ENCODE measurements around the gene CNR2. TPM values are rescaled to one million over a fixed set of nuclear protein-coding genes. Genes with fewer than 3 reads are reported as not detected.

CNR2 gene
- total and polyA plus RNA-seq, 2 of the 4 experiments (the other 2 are of a cell fraction) = not detected

DNA sequence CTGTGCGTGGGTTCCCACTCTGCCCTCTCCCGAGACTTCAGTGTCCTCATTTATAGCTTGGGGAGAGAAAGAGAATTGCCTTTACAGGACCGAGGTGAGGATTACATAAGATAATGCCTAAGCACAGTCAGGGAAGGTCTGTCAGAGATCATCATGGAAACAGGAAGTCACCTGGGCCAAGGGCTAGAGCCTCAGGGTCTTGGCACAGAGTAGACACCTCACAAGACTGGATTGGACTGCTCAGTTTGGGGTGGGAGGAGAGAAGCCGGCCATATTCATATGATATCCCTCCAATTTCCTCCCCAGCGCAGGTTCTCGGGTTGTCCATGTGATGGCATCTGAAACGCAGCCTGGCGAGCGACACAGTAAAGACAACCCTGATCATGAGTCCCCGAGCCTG is 3.8 kb downstream of the CNR2 start:
- WGBS, 2 experiments (ENCODE audit: extremely low coverage in 2 of 2, insufficient read length in 1 of 2) = 85% methylated on average over 5 of the region's 10 CpGs; no CpG with 5 or more reads in 1 of the 2 experiments
- no peaks in the 10 kb centered on the region for H3K4me1 ChIP-seq (ENCODE audit: control insufficient read depth, insufficient read depth, low read length)
- H4K91ac ChIP-seq (ENCODE audit: insufficient read depth, low read depth, low read length) = no peak overlapping the region
- H4K20me1 ChIP-seq (ENCODE audit: insufficient read depth, low read length) = no peaks in the 10 kb centered on the region
- H2BK5ac ChIP-seq (ENCODE audit: low read depth, low read length, poor library complexity, severe bottlenecking) = no peak overlapping the region
- H3K9ac ChIP-seq (ENCODE audit: low read depth, low read length) = no peak overlapping the region
- in situ Hi-C loops (cut with MboI; ENCODE audit: low sequenced_read_pairs) (no loop called here), dilution Hi-C loops (cut with HindIII; ENCODE audit: low sequenced_read_pairs, unreplicated experiment) (no loop called here), intact Hi-C loops (cut with micrococcal nuclease) (no loop called here)
- H3K27ac ChIP-seq (ENCODE audit: insufficient read depth, low read length) = no peak overlapping the region
- ATAC-seq (ENCODE audit: low read depth) (no peak), DNase-seq (no peak)
- POLR2A ChIA-PET (ENCODE audit: unreplicated experiment) = no interaction called here
- no peak overlapping the region for H3K14ac ChIP-seq (replicated peaks; ENCODE audit: low read depth, low read length)
- no peak overlapping the region for H2AK9ac ChIP-seq (replicated peaks; ENCODE audit: low read depth, low read length, poor library complexity)
- BruUV-seq (replicated peaks) = no TSS peak
- no peak overlapping the region for H2BK20ac ChIP-seq (ENCODE audit: low read depth, low read length)
- H3K4me2 ChIP-seq (ENCODE audit: low read depth, low read length) = no peak overlapping the region
- no peak overlapping the region for H3K4me3 ChIP-seq (ENCODE audit: insufficient read depth, low read depth, low read length)
- no peak overlapping the region for H3K56ac ChIP-seq (ENCODE audit: extremely low read depth, insufficient read depth, low read length)
- TF ChIP-seq, protein P1, sequence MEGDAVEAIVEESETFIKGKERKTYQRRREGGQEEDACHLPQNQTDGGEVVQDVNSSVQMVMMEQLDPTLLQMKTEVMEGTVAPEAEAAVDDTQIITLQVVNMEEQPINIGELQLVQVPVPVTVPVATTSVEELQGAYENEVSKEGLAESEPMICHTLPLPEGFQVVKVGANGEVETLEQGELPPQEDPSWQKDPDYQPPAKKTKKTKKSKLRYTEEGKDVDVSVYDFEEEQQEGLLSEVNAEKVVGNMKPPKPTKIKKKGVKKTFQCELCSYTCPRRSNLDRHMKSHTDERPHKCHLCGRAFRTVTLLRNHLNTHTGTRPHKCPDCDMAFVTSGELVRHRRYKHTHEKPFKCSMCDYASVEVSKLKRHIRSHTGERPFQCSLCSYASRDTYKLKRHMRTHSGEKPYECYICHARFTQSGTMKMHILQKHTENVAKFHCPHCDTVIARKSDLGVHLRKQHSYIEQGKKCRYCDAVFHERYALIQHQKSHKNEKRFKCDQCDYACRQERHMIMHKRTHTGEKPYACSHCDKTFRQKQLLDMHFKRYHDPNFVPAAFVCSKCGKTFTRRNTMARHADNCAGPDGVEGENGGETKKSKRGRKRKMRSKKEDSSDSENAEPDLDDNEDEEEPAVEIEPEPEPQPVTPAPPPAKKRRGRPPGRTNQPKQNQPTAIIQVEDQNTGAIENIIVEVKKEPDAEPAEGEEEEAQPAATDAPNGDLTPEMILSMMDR (conservative IDR thresholded peaks at IDR 0.05; ENCODE audit: low read depth, low read length) = no peak
- TF ChIP-seq MXI1 (IDR thresholded peaks at IDR 0.05; ENCODE audit: borderline replicate concordance, low read depth, low read length) (no peak), SMC3 (IDR thresholded peaks at IDR 0.05; ENCODE audit: low read depth, low read length) (no peak)
- H4K8ac ChIP-seq (ENCODE audit: low read depth in 2 of 2, low read length in 2 of 2) = no peak overlapping the region
- H2BK15ac ChIP-seq (ENCODE audit: low read depth, low read length) = no peak overlapping the region
- H3K18ac ChIP-seq (ENCODE audit: low read depth, low read length) = no peak overlapping the region
- CTCF ChIA-PET = interaction anchor here (0.6 kb wide), 1 partner anchor 125 kb away, joined by 4 read pairs; no protein-coding TSS in a partner anchor
- no peaks in the 10 kb centered on the region for H3K36me3 ChIP-seq (ENCODE audit: control insufficient read depth, insufficient read depth, low read length)
- no peak overlapping the region for H2AK5ac ChIP-seq (ENCODE audit: low read depth, low read length)
- no peak overlapping the region for H3K23ac ChIP-seq (ENCODE audit: low read depth, low read length)
- H3K4ac ChIP-seq (ENCODE audit: low read depth, low read length) = no peak overlapping the region
- H3K27me3 ChIP-seq (ENCODE audit: control insufficient read depth, insufficient read depth, low read length) = peaks cover 52% of the 10 kb centered on the region
- H3K9me3 ChIP-seq (ENCODE audit: control insufficient read depth, insufficient read depth, low read length) = no peaks in the 10 kb centered on the region
- H4K5ac ChIP-seq (ENCODE audit: low read depth, low read length) = no peak overlapping the region
- H3K79me1 ChIP-seq (ENCODE audit: low read depth in 1 of 2, low read length in 2 of 2) = no peaks in the 10 kb centered on the region
- H2BK120ac ChIP-seq (ENCODE audit: low read depth, low read length) = no peak overlapping the region
- H2AFZ ChIP-seq (replicated peaks; ENCODE audit: low read length, poor library complexity) = no peak overlapping the region
- H3K9me1 ChIP-seq (ENCODE audit: insufficient read depth, low read length) = 0 out of 2 replicates have a peak, but pooled peaks cover 4% of the 10 kb centered on the region
